Measurements from ENCODE around the gene KIAA0753. TPM values are rescaled to one million over a fixed set of nuclear protein-coding genes. Genes with fewer than 3 reads are reported as not detected.
A peak's percentile ranks its signal among the peaks of the same experiment; 100 is the strongest.

Gene KIAA0753
- total and polyA plus RNA-seq, 2 of the 13 experiments (the other 11 are each of a cell fraction or from before 2014, with no cell fraction given) = 5.2 to 9.1 TPM

DNA sequence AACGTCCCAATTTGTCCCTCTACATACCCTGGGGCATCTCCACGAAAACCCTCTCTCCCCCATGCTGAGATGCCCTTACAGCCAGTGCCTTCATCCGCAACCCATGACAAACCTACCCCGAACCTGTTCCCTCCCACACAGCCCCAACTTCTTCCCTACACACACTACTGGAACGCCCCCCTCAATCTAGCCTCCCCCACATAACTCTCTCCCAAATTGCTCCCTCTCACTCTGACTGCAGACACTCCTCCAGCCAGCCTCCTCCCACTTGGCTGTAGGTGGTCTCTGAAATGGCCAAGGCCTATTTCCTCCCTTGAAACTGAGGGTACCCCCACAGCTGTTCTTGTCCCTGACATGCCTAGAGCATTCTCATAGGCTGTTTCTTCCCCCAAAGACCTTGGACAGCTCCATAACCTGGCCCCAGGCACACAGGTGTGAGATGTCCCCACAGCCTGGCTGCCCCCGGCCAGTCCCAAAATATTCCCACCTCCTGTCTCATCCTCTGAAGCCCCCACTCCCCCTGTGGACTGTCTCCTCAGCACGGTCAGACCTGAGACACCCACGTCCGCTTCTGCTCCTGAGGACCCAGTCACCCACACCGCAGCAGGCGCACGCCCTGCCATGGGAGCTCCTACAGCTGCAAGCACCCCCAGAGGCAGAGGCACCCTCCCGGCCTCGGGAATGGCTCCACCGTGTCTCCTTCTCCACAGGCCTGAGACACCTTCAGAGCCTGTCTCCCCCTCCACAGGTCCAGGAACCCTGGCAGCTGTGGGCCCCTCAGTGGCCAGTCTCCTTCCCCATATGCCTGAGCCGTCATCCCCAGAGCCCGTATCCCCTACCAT, 3.7 kb downstream of the KIAA0753 start (continued):
- peak; percentile 6 for TF ChIP-seq AGO2 (optimal IDR thresholded peaks at IDR 0.05; ENCODE audit: low read depth, low read length)
- no peak for TF ChIP-seq MTA1 (CRISPR knock-in tag; IDR thresholded peaks at IDR 0.05; ENCODE audit: borderline replicate concordance)
- TF ChIP-seq ZNF550 (CRISPR knock-in tag; IDR thresholded peaks at IDR 0.05; ENCODE audit: borderline replicate concordance) = no peak

DNA sequence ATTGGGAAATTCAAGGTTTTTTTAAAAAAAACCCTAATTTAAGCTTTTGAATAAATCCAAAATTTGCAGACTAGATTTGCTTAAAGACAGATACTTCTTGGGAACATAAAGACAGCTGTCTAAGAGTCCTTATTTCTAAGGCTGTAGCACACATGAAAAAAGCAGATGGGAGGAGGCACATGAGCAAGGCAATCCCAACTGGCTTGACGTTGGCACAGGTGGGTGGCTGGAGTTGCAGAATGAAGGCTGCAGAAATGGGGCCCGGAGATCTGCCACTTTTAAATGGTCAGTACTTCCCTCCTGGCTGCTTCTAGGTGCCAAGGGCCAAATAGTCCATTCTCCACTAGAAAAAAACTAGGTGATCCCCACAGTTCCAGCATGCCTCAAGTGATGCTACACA, 4.4 kb downstream of the KIAA0753 start:
- in situ Hi-C loops (cut with HindIII; ENCODE audit: extremely low pct_ligation_motif_present, low pct_unique_long_range_greater_than_20kb) (no loop called here), intact Hi-C loops (cut with micrococcal nuclease; ENCODE audit: unreplicated experiment) (no loop called here)
- Histone ChIP-seq H3K36me3 (replicated peaks in 1 of 2; ENCODE audit: control insufficient read depth in 1 of 2, insufficient read depth in 2 of 2, low read length in 2 of 2) (peaks cover 2 to 21% of the 10 kb centered on the region in 2 experiments; a peak in 4 of 5 replicates), H3K27me3 (ENCODE audit: control insufficient read depth in 1 of 2, insufficient read depth in 2 of 2, low read length in 2 of 2) (no peaks in the 10 kb centered on the region), H3K9me3 (ENCODE audit: low read length) (no peaks in the 10 kb centered on the region), H4K20me1 (ENCODE audit: insufficient read depth, low read length) (no peaks in the 10 kb centered on the region), H3K4me1 (ENCODE audit: insufficient read depth, low read length) (peaks cover 13% of the 10 kb centered on the region), H3K4me3 (replicated peaks in 1 of 3; ENCODE audit: insufficient read depth in 1 of 3, low read depth in 2 of 3, low read length in 3 of 3) (no peak overlapping the region), H3K79me2 (ENCODE audit: insufficient read depth, low read length) (peaks cover 21% of the 10 kb centered on the region), H3K27ac (ENCODE audit: extremely low read length, insufficient read depth, low read length) (no peak overlapping the region), H3K4me2 (ENCODE audit: low read depth, low read length) (no peak overlapping the region), H3K9ac (ENCODE audit: insufficient read depth, low read depth, low read length) (no peak overlapping the region), H2AFZ (ENCODE audit: low read length) (no peak overlapping the region)
- FAIRE-seq (no peak), DNase-seq (ENCODE audit: low spot score) (no peak), ATAC-seq (no peak)
- WGBS (ENCODE audit: low lambda C conversion rate) = 100% methylated on average over 2 of the region's 2 CpGs
- ChIA-PET CTCF (ENCODE audit: low intra/inter-chr PET ratio, low total read pairs) (no interaction called here), POLR2A (no interaction called here)
- TF ChIP-seq KDM5A (IDR thresholded peaks at IDR 0.05; ENCODE audit: borderline replicate concordance, low read length) (no peak), ZNF263 (CRISPR knock-in tag; IDR thresholded peaks at IDR 0.05) (no peak), TRIM24 (CRISPR knock-in tag; IDR thresholded peaks at IDR 0.05) (no peak), ZNF431 (CRISPR knock-in tag; IDR thresholded peaks at IDR 0.05; ENCODE audit: borderline replicate concordance, low read depth) (no peak)
- no TSS peak for BruUV-seq (replicated peaks)
